Activated T-cell treated with anti-CD3 and anti-CD28 coated beads, Interleukin-2, amount 50 U/mL, for 72 hours (primary cell): ENCODE measurements around the gene BTG2. TPM values are rescaled to one million over a fixed set of nuclear protein-coding genes. Genes with fewer than 3 reads are reported as not detected.
"Not testable (repeated sequence)": the region's sequence is repeated elsewhere in the genome, so short reads cannot be mapped to it uniquely, and the experiment has no call there.

Experiments
- ATAC-seq, 2 donors: fragments of 150-1000 bp; cut with Tn5 transposase; replicated peaks in 1 of 2; 2 replicates each; pipeline ENCODE4 v1.10.0; 2021; ENCODE audit warnings: moderate library complexity in 2 of 2, mild to moderate bottlenecking in 1 of 2
- DNase-seq, 2 donors: peaks; one replicate each; pipeline ENCODE4 v3.0.0; 2021 to 2022; ENCODE audit warnings: mixed read lengths in 1 of 2
- H3K27ac Mint-ChIP-seq: one replicate; pipeline ENCODE4 v1.8.0; 2022; ENCODE audit warnings: mild to moderate bottlenecking, moderate library complexity, mixed read lengths
- H3K27me3 Mint-ChIP-seq: one replicate; pipeline ENCODE4 v1.8.0; 2022; ENCODE audit warnings: low read depth, mixed read lengths
- H3K36me3 Mint-ChIP-seq, 2 donors: one replicate each; pipeline ENCODE4 v1.8.0; 2022; ENCODE audit warnings: mixed read lengths in 2 of 2, mild to moderate bottlenecking in 1 of 2; ENCODE audit not compliant: insufficient read depth in 2 of 2
- H3K4me1 Mint-ChIP-seq: one replicate; pipeline ENCODE4 v1.8.0; 2022; ENCODE audit warnings: low read depth, mixed read lengths
- H3K4me3 Mint-ChIP-seq, 2 donors: one replicate each; pipeline ENCODE4 v1.8.0; 2022; ENCODE audit warnings: mild to moderate bottlenecking in 2 of 2, mixed read lengths in 2 of 2, moderate library complexity in 2 of 2
- H3K9me3 Mint-ChIP-seq, 2 donors: one replicate each; pipeline ENCODE4 v1.8.0; 2022; ENCODE audit warnings: mixed read lengths in 2 of 2
- total RNA-seq, 2 donors: library from RNA; stranded (reverse); gene quantifications; one replicate each; pipeline ENCODE4 v1.2.3, GENCODE V29; 2022

The BTG2 gene
- total RNA-seq, 2 donors from 2014 or later: 138 to 153 TPM

DNA sequence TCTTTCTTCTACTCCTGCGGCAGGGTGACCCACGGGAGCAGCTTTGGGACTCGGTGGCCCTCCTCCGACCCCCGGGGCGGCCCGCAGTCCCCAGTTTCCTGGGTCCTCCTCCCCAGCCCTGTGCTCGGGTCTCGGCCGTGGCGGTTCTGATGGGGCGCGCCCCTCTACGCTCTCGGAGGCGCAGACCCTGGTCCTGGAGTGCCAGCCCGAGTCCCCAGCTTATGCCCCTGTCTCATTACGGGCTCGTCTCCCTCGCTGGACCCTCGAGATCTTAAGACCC, 430 bp downstream of the BTG2 start:
- Mint-ChIP-seq H3K27me3 (no peaks in the 10 kb centered on the region), H3K9me3 (no peaks in the 10 kb centered on the region), H3K27ac (peak overlapping the region; percentile 83), H3K4me1 (peaks cover 71% of the 10 kb centered on the region), H3K4me3 (peak overlapping the region; percentile 81 to 99), H3K36me3 (peaks cover 33 to 46% of the 10 kb centered on the region in 2 donors)
- DNase-seq (no peak), ATAC-seq (peak in 1 of 2 donors; percentile 20)

- no peaks in the 10 kb centered on the region for H3K27me3 Mint-ChIP-seq
- H3K27ac Mint-ChIP-seq: peak overlapping the region; percentile 83
- ATAC-seq (peak in 1 of 2 donors; percentile 10), DNase-seq (peak; percentile 42 to 51)
- peaks cover 33 to 48% of the 10 kb centered on the region in 2 donors for H3K36me3 Mint-ChIP-seq
- H3K4me1 Mint-ChIP-seq: peaks cover 71% of the 10 kb centered on the region
- H3K9me3 Mint-ChIP-seq: no peaks in the 10 kb centered on the region
- H3K4me3 Mint-ChIP-seq: peak overlapping the region; percentile 81 to 99
Observed at GRCh38 chr1:203306089-203306964, 1.0 kb downstream of the BTG2 start.

DNA sequence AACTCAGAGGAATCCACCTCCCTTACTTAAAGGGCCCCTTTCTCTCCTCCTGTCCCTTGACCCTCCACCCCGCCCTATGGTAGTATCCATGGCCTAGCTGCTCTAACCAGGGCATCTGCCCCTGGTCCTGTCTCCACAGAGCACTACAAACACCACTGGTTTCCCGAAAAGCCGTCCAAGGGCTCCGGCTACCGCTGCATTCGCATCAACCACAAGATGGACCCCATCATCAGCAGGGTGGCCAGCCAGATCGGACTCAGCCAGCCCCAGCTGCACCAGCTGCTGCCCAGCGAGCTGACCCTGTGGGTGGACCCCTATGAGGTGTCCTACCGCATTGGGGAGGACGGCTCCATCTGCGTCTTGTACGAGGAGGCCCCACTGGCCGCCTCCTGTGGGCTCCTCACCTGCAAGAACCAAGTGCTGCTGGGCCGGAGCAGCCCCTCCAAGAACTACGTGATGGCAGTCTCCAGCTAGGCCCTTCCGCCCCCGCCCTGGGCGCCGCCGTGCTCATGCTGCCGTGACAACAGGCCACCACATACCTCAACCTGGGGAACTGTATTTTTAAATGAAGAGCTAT, 1.7 kb downstream of the BTG2 start:
- ATAC-seq: no peak
- Mint-ChIP-seq H3K4me3 (peak overlapping the region; percentile 81 to 99), H3K27me3 (no peaks in the 10 kb centered on the region), H3K36me3 (peaks cover 33 to 48% of the 10 kb centered on the region in 2 donors), H3K9me3 (no peaks in the 10 kb centered on the region), H3K27ac (peak overlapping the region; percentile 83), H3K4me1 (peaks cover 76% of the 10 kb centered on the region)
- peak; percentile 58 to 60 for DNase-seq

DNA sequence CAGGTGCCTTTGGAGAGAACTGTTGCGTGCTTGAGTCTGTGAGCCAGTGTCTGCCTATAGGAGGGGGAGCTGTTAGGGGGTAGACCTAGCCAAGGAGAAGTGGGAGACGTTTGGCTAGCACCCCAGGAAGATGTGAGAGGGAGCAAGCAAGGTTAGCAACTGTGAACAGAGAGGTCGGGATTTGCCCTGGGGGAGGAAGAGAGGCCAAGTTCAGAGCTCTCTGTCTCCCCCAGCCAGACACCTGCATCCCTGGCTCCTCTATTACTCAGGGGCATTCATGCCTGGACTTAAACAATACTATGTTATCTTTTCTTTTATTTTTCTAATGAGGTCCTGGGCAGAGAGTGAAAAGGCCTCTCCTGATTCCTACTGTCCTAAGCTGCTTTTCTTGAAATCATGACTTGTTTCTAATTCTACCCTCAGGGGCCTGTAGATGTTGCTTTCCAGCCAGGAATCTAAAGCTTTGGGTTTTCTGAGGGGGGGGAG, 2.4 kb downstream of the BTG2 start:
- no peaks in the 10 kb centered on the region for H3K27me3 Mint-ChIP-seq
- no peaks in the 10 kb centered on the region for H3K9me3 Mint-ChIP-seq
- peak overlapping the region; percentile 81 to 99 for H3K4me3 Mint-ChIP-seq
- DNase-seq (no peak), ATAC-seq (no peak)
- peak overlapping the region; percentile 83 for H3K27ac Mint-ChIP-seq
- H3K36me3 Mint-ChIP-seq: peaks cover 33 to 48% of the 10 kb centered on the region in 2 donors
- peaks cover 75% of the 10 kb centered on the region for H3K4me1 Mint-ChIP-seq

DNA sequence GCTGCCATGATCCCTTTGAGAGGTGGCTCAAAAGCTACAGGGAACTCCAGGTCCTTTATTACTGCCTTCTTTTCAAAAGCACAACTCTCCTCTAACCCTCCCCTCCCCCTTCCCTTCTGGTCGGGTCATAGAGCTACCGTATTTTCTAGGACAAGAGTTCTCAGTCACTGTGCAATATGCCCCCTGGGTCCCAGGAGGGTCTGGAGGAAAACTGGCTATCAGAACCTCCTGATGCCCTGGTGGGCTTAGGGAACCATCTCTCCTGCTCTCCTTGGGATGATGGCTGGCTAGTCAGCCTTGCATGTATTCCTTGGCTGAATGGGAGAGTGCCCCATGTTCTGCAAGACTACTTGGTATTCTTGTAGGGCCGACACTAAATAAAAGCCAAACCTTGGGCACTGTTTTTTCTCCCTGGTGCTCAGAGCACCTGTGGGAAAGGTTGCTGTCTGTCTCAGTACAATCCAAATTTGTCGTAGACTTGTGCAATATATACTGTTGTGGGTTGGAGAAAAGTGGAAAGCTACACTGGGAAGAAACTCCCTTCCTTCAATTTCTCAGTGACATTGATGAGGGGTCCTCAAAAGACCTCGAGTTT, 3.1 kb downstream of the BTG2 start:
- DNase-seq: no peak
- Mint-ChIP-seq H3K9me3 (no peaks in the 10 kb centered on the region), H3K4me1 (peaks cover 68% of the 10 kb centered on the region), H3K27ac (peak overlapping the region; percentile 83), H3K4me3 (peak overlapping the region; percentile 81 to 99), H3K36me3 (peaks cover 33 to 52% of the 10 kb centered on the region in 2 donors), H3K27me3 (no peaks in the 10 kb centered on the region)
- no peak for ATAC-seq

DNA sequence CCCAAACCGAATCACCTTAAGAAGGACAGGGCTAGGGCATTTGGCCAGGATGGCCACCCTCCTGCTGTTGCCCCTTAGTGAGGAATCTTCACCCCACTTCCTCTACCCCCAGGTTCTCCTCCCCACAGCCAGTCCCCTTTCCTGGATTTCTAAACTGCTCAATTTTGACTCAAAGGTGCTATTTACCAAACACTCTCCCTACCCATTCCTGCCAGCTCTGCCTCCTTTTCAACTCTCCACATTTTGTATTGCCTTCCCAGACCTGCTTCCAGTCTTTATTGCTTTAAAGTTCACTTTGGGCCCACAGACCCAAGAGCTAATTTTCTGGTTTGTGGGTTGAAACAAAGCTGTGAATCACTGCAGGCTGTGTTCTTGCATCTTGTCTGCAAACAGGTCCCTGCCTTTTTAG, 3.6 kb downstream of the BTG2 start:
- Mint-ChIP-seq H3K4me3 (peak overlapping the region; percentile 81 to 99), H3K9me3 (no peaks in the 10 kb centered on the region), H3K27me3 (no peaks in the 10 kb centered on the region), H3K27ac (peak overlapping the region; percentile 83), H3K4me1 (peaks cover 63% of the 10 kb centered on the region), H3K36me3 (peaks cover 35 to 56% of the 10 kb centered on the region in 2 donors)
- no peak for ATAC-seq
- DNase-seq: no peak

GRCh38 chr1:203311368-203312301, 6.3 kb downstream of the BTG2 start:
- no peak for ATAC-seq
- H3K9me3 Mint-ChIP-seq: no peaks in the 10 kb centered on the region
- no peak overlapping the region for H3K4me3 Mint-ChIP-seq
- peaks cover 28 to 47% of the 10 kb centered on the region in 2 donors for H3K36me3 Mint-ChIP-seq
- H3K27ac Mint-ChIP-seq: peak overlapping the region; percentile 21
- H3K4me1 Mint-ChIP-seq: peaks cover 67% of the 10 kb centered on the region
- H3K27me3 Mint-ChIP-seq: no peaks in the 10 kb centered on the region
- no peak for DNase-seq

GRCh38 chr1:203314025-203314759, 8.9 kb downstream of the BTG2 start:
- Mint-ChIP-seq H3K4me1 (peaks cover 44% of the 10 kb centered on the region), H3K27ac (peak overlapping the region; percentile 45), H3K36me3 (peaks cover 10 to 22% of the 10 kb centered on the region in 2 donors)
- not testable (repeated sequence) for H3K4me3 Mint-ChIP-seq, DNase-seq, H3K9me3 Mint-ChIP-seq, ATAC-seq, H3K27me3 Mint-ChIP-seq

GRCh38 chr1:203316626-203317093, 11.3 kb downstream of the BTG2 start:
- Mint-ChIP-seq H3K4me1 (peaks cover 41% of the 10 kb centered on the region), H3K27ac (no peak overlapping the region)

DNA sequence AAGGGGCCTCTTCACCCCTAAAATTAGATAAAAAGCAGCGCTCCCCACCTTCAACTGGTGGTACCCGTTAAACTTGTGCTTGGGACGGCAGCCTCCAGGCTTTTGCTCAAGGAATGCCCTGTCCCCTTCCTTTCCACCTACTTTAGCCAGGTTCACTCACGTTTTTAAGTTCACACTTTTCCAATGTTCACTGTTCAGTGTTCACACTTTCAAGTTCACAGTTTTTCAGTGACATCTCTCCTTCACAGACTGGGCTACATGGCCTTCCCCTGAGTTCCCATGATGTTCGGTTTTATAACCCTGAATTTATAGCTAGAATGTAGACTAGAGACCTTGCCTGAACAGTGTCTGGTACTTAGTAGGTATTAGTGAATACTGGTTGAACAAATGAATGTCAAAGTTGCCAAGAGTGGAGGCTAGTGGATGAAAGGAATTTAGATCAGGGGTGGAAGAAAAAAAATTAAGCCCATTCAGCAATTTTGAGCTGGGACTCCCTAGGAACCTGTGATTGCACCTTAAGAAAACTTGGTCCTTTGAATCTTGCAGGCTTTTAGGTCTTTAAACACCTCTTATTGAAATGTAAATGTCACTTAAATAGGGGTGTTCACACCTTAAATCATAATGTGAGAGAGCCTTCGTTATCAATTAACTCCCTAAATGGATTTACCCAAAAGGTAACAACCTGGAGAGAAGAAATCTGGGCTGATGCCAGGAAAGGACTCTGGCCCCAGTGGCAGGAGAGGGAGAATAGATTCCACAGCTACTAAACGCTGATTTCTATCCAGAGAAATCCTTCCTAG, 12.3 kb downstream of the BTG2 start:
- DNase-seq (no peak), ATAC-seq (no peak)
- H3K27ac Mint-ChIP-seq: no peak overlapping the region
- H3K27me3 Mint-ChIP-seq: no peaks in the 10 kb centered on the region
- H3K9me3 Mint-ChIP-seq: no peaks in the 10 kb centered on the region
- peaks cover 3 to 9% of the 10 kb centered on the region in 2 donors for H3K36me3 Mint-ChIP-seq
- no peak overlapping the region for H3K4me3 Mint-ChIP-seq
- peaks cover 43% of the 10 kb centered on the region for H3K4me1 Mint-ChIP-seq

More at GRCh38 chr1:203316626-203317093, 11.3 kb downstream of the BTG2 start:
- H3K27me3 Mint-ChIP-seq: no peaks in the 10 kb centered on the region
- no peak for DNase-seq
- peaks cover 3 to 9% of the 10 kb centered on the region in 2 donors for H3K36me3 Mint-ChIP-seq
- peak in 1 of 2 donors; percentile 1 for ATAC-seq
- no peaks in the 10 kb centered on the region for H3K9me3 Mint-ChIP-seq
- no peak overlapping the region for H3K4me3 Mint-ChIP-seq

- Mint-ChIP-seq H3K36me3 (peaks cover 3 to 7% of the 10 kb centered on the region in 2 donors), H3K27ac (no peak overlapping the region), H3K4me1 (peaks cover 49% of the 10 kb centered on the region), H3K9me3 (no peaks in the 10 kb centered on the region), H3K27me3 (no peaks in the 10 kb centered on the region), H3K4me3 (no peak overlapping the region)
- ATAC-seq (no peak), DNase-seq (no peak)
Observed at GRCh38 chr1:203318229-203318517, 12.9 kb downstream of the BTG2 start.
